Spleen (tissue), 7 donors: Measurements from ENCODE around the gene WDR18.
A peak's percentile ranks its signal among the peaks of the same experiment; 100 is the strongest.

Experiments used
- CTCF ChIP-seq, 11 experiments: fragments of 200-600 bp in 7 of 11; fragments of 450-650 bp in 4 of 11; sonication (generic) in 4 of 11; IDR thresholded peaks in 8 of 11; conservative IDR thresholded peaks in 3 of 11; 1 replicate in 7 of 11; 2 replicates in 4 of 11; pipeline versions ENCODE4 v1.4.0 to v1.8.0; 2016 to 2021; ENCODE audit warnings: antibody characterized with exemption in 11 of 11, inconsistent platforms in 4 of 11, mild to moderate bottlenecking in 1 of 11
- POLR2AphosphoS5 ChIP-seq, 3 donors: sonication (generic); formaldehyde crosslinking; IDR thresholded peaks; one replicate each; pipeline ENCODE4 v1.5.1; 2017; ENCODE audit warnings: antibody characterized with exemption in 3 of 3
- donor health status: DM: no; HTN: no; CAD: no; lungs with moderate emphysema.
- donor health status: DM: no; HTN: no; CAD: no.
- donor health status: DM: no; HTN: no; CAD: no.

GRCh38 chr19:955803-956765, 28.1 kb upstream of the WDR18 start:
- TF ChIP-seq POLR2AphosphoS5 (IDR thresholded peaks at IDR 0.05): peak in 1 of 3 donors; percentile 3
- TF ChIP-seq CTCF (IDR thresholded peaks at IDR 0.05 in 8 of 11, conservative IDR thresholded peaks at IDR 0.05 in 3 of 11): no peak
